NK-92 (cell line): ENCODE measurements around the gene PDE11A.
"Not testable (repeated sequence)": the region's sequence is repeated elsewhere in the genome, so short reads cannot be mapped to it uniquely, and the experiment has no call there.

ENCODE experiments used
- DNase-seq: peaks from one replicate; lab custom pipeline; 2025; ENCODE audit not compliant: unreplicated experiment; lab: John Stamatoyannopoulos, UW

The PDE11A gene

GRCh38 chr2:177828557-177828956 is 244.0 kb downstream of the PDE11A start:
- no peak for DNase-seq

- DNase-seq: no peak
These were observed 245.7 kb downstream of the PDE11A start for GRCh38 chr2:177826897-177827296.

- DNase-seq: no peak
These were observed 249.6 kb downstream of the PDE11A start for GRCh38 chr2:177822941-177823340.

- DNase-seq: no peak
These were observed 254.2 kb downstream of the PDE11A start for GRCh38 chr2:177818412-177818811.

GRCh38 chr2:177817300-177817699 is 255.3 kb downstream of the PDE11A start:
- no peak for DNase-seq

- DNase-seq: no peak
These were observed 255.8 kb downstream of the PDE11A start for GRCh38 chr2:177816766-177817165.

- DNase-seq: no peak
These were observed 259.7 kb downstream of the PDE11A start for GRCh38 chr2:177812713-177813396.

GRCh38 chr2:177810906-177811305 is 261.7 kb downstream of the PDE11A start:
- no peak for DNase-seq

- no peak for DNase-seq
These were observed 263.4 kb downstream of the PDE11A start for GRCh38 chr2:177808984-177809809.

- DNase-seq: no peak
These were observed 266.6 kb downstream of the PDE11A start for GRCh38 chr2:177806025-177806424.

- DNase-seq: no peak
These were observed 273.0 kb downstream of the PDE11A start for GRCh38 chr2:177799531-177799930.

GRCh38 chr2:177797808-177798207 is 274.8 kb downstream of the PDE11A start:
- DNase-seq: no peak

GRCh38 chr2:177796654-177797415 is 275.7 kb downstream of the PDE11A start:
- no peak for DNase-seq

GRCh38 chr2:177796011-177796410 is 276.6 kb downstream of the PDE11A start:
- no peak for DNase-seq

GRCh38 chr2:177785143-177785542 is 287.4 kb downstream of the PDE11A start:
- not testable (repeated sequence) for DNase-seq

GRCh38 chr2:177784745-177785067 is 287.9 kb downstream of the PDE11A start:
- no peak for DNase-seq

GRCh38 chr2:177783835-177784744 is 288.5 kb downstream of the PDE11A start:
- DNase-seq: no peak

- DNase-seq: no peak
These were observed 289.5 kb downstream of the PDE11A start for GRCh38 chr2:177783091-177783490.

GRCh38 chr2:177782613-177783012 is 290.0 kb downstream of the PDE11A start:
- DNase-seq: no peak

GRCh38 chr2:177778472-177778871 is 294.1 kb downstream of the PDE11A start:
- no peak for DNase-seq

GRCh38 chr2:177772529-177772928 is 300.0 kb downstream of the PDE11A start:
- no peak for DNase-seq
